Fibroblast of peridontal ligament (primary cell): ENCODE measurements around the gene COL11A2.

Experiments
- DNase-seq: peaks from one replicate; pipeline ENCODE4 v3.0.0-alpha.2; 2010; ENCODE audit errors: extremely low read depth

Gene COL11A2

GRCh38 chr6:33206864-33207551 lies 14.7 kb upstream of the COL11A2 start:
- DNase-seq, result no peak

- DNase-seq, result no peak
Measured at GRCh38 chr6:33206027-33206863, 14.0 kb upstream of the COL11A2 start.

GRCh38 chr6:33205191-33206026 lies 13.1 kb upstream of the COL11A2 start:
- no peak for DNase-seq

GRCh38 chr6:33204415-33205190 lies 12.3 kb upstream of the COL11A2 start, which contains the start of gene HSD17B8:
TSS of gene HSD17B8 (plus strand) at chr6:33204655. CDS start at chr6:33204669, 14 bp downstream.
- peak; percentile 81 for DNase-seq

GRCh38 chr6:33204165-33204414 lies 11.8 kb upstream of the COL11A2 start:
- no peak for DNase-seq

GRCh38 chr6:33203443-33204164 lies 11.3 kb upstream of the COL11A2 start:
- no peak for DNase-seq

- no peak for DNase-seq
Measured at GRCh38 chr6:33202799-33203198, 10.5 kb upstream of the COL11A2 start.

GRCh38 chr6:33201935-33202334 lies 9.7 kb upstream of the COL11A2 start:
- no peak for DNase-seq

- no peak for DNase-seq
Measured at GRCh38 chr6:33201147-33201545, 8.9 kb upstream of the COL11A2 start.

GRCh38 chr6:33200219-33201146 lies 8.2 kb upstream of the COL11A2 start, which contains the start of the genes RXRB and SLC39A7:
TSS of gene RXRB (minus strand) at chr6:33200665. CDS start at chr6:33200476, 189 bp downstream.
TSS of gene SLC39A7 (plus strand) at chr6:33200867. CDS start at chr6:33201246, 379 bp downstream.
- DNase-seq, result peak; percentile 100

GRCh38 chr6:33199687-33200218 lies 7.5 kb upstream of the COL11A2 start:
- DNase-seq, result peak; percentile 35

GRCh38 chr6:33198853-33199436 lies 6.7 kb upstream of the COL11A2 start:
- no peak for DNase-seq

GRCh38 chr6:33198159-33198852 lies 6.0 kb upstream of the COL11A2 start:
- DNase-seq, result no peak

- peak; percentile 68 for DNase-seq
Measured at GRCh38 chr6:33197431-33198048, 5.3 kb upstream of the COL11A2 start.

GRCh38 chr6:33195304-33196165 lies 3.3 kb upstream of the COL11A2 start:
- DNase-seq, result no peak

GRCh38 chr6:33194431-33194979 lies 2.2 kb upstream of the COL11A2 start:
- DNase-seq, result no peak

- no peak for DNase-seq
Measured at GRCh38 chr6:33193619-33194018, 1.4 kb upstream of the COL11A2 start.
